ENCODE results near the gene PFKP.

The PFKP gene

DNA sequence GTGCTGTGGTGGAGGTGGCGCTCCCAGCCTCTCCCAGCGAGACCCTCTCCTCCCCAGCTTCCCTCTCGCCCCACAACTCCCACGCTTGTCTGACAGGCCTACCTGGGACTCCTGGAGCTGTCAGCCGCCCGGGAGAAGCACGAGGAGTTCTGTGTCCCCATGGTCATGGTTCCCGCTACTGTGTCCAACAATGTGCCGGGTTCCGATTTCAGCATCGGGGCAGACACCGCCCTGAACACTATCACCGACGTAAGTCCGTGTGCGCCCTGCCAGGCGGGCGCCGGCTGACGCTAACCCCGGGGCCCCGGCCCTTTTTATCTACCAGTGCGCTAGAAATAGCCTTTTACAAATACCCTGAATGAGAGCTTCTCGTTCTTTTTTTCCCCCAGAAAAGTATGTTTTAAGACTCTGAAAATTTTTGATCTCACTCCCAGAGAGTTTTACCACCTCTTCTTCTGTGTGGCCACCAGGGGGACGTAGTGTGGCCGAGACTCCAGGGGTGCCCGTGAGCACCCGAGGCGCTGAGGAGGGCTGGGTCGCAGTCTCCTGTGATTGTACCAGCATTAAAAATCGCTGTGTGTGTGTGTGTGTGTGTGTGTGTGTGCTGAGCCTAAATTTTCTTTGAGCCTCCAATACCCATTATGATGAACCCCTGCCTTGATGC, 52.6 kb downstream of the PFKP start:
- DNase-seq, result no peak
- Histone ChIP-seq H3K36me3 (replicated peaks; ENCODE audit: insufficient read depth, low read length) (no peaks in the 10 kb centered on the region), H2AFZ (ENCODE audit: low read length) (no peak overlapping the region), H4K20me1 (ENCODE audit: insufficient read depth, low read length) (no peaks in the 10 kb centered on the region), H3K9ac (ENCODE audit: low read length) (no peak overlapping the region), H3K4me2 (ENCODE audit: low read depth, low read length) (no peak overlapping the region), H3K27me3 (replicated peaks; ENCODE audit: insufficient read depth, low read length) (no peaks in the 10 kb centered on the region), H3K79me2 (ENCODE audit: low read length) (no peaks in the 10 kb centered on the region), H3K4me3 (ENCODE audit: low read length) (no peak overlapping the region), H3F3A (ENCODE audit: insufficient read depth, low read length) (no peaks in the 10 kb centered on the region), H3K27ac (ENCODE audit: low read length) (no peak overlapping the region), H3K9me3 (replicated peaks; ENCODE audit: insufficient read depth, low read length) (no peaks in the 10 kb centered on the region), H3K4me1 (ENCODE audit: low read length) (no peaks in the 10 kb centered on the region), H3K9me2 (replicated peaks; ENCODE audit: insufficient read depth, low read length) (no peaks in the 10 kb centered on the region)
- TF ChIP-seq EZH2phosphoT487 (IDR thresholded peaks at IDR 0.05; ENCODE audit: low read length) (no peak), EZH2 (optimal IDR thresholded peaks at IDR 0.05; ENCODE audit: low read depth, low read length) (no peak)
- TF ChIP-seq, protein P1, sequence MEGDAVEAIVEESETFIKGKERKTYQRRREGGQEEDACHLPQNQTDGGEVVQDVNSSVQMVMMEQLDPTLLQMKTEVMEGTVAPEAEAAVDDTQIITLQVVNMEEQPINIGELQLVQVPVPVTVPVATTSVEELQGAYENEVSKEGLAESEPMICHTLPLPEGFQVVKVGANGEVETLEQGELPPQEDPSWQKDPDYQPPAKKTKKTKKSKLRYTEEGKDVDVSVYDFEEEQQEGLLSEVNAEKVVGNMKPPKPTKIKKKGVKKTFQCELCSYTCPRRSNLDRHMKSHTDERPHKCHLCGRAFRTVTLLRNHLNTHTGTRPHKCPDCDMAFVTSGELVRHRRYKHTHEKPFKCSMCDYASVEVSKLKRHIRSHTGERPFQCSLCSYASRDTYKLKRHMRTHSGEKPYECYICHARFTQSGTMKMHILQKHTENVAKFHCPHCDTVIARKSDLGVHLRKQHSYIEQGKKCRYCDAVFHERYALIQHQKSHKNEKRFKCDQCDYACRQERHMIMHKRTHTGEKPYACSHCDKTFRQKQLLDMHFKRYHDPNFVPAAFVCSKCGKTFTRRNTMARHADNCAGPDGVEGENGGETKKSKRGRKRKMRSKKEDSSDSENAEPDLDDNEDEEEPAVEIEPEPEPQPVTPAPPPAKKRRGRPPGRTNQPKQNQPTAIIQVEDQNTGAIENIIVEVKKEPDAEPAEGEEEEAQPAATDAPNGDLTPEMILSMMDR (IDR thresholded peaks at IDR 0.05; ENCODE audit: low read length), result no peak

DNA sequence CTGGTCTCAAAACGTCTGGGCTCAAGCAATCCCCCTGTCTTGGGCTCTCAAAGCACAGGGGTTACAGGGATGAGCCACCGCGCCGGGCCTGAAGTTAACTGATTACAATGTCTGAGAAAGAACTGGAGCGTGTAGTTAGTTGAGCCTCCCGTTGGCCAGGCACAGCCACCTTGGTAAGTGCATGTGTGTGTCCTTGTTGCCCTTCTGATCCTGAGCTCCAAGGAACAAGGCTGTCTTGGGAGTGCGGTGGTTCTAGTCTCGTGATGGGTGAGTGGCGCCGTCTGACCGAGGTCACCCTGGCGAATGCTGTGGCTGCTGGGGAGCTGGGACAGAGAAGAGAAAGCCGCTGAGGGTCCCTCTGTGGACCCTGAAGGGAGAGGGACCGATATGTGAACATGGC, 54.7 kb downstream of the PFKP start:
- no peaks in the 10 kb centered on the region for H3K4me1 ChIP-seq (ENCODE audit: low read length)
- no peaks in the 10 kb centered on the region for H3K9me3 ChIP-seq (replicated peaks; ENCODE audit: insufficient read depth, low read length)
- H3K27me3 ChIP-seq (replicated peaks; ENCODE audit: insufficient read depth, low read length), result no peaks in the 10 kb centered on the region
- no peak overlapping the region for H3K4me3 ChIP-seq (ENCODE audit: low read length)
- H3K79me2 ChIP-seq (ENCODE audit: low read length), result no peaks in the 10 kb centered on the region
- no peak overlapping the region for H3K4me2 ChIP-seq (ENCODE audit: low read depth, low read length)
- no peak overlapping the region for H3K9ac ChIP-seq (ENCODE audit: low read length)
- no peak overlapping the region for H2AFZ ChIP-seq (ENCODE audit: low read length)
- no peak for DNase-seq
- H3K36me3 ChIP-seq (replicated peaks; ENCODE audit: insufficient read depth, low read length), result no peaks in the 10 kb centered on the region
- no peak for TF ChIP-seq EZH2 (optimal IDR thresholded peaks at IDR 0.05; ENCODE audit: low read depth, low read length)
- TF ChIP-seq, protein P1 (IDR thresholded peaks at IDR 0.05; ENCODE audit: low read length), result no peak
- no peak for TF ChIP-seq EZH2phosphoT487 (IDR thresholded peaks at IDR 0.05; ENCODE audit: low read length)
- H3K9me2 ChIP-seq (replicated peaks; ENCODE audit: insufficient read depth, low read length), result no peaks in the 10 kb centered on the region
- no peaks in the 10 kb centered on the region for H3F3A ChIP-seq (ENCODE audit: insufficient read depth, low read length)
- no peaks in the 10 kb centered on the region for H4K20me1 ChIP-seq (ENCODE audit: insufficient read depth, low read length)
- no peak overlapping the region for H3K27ac ChIP-seq (ENCODE audit: low read length)

DNA sequence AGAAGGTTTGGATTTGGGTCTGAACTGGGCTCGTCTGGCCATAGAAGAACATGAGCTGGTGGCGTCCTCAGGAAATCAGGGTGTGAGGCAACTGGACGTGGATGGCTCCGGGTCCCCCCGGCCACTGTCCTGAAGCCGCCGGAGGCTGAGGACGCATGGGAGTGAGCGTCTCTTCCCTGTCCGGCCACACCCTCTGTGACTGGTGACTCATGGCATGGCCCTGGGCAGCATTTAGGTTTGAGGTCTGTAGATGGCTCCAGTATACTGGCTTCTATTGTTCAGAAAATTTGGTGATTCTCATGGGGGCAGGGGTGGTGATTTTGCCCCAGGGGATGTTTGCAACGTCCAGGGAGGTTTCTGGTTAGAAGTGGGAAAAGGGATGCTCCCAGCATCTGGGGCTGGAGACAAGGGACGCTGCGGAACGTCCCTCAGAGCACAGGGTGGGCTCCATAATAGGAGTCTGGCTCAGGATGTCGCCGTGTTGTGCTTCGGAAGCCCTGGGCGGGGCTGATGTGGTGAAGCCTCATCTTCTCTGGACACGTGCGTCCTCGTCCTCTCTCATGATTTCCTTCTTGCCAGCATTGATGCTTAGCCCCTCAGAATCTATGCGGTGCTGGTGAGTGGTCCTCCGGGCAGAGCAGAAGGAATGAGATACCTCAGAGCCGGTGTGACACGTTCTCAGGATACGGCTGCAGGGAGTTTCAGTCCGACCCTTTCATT, 55.3 kb downstream of the PFKP start:
- Histone ChIP-seq H4K20me1 (ENCODE audit: insufficient read depth, low read length) (no peaks in the 10 kb centered on the region), H2AFZ (ENCODE audit: low read length) (no peak overlapping the region), H3K4me3 (ENCODE audit: low read length) (no peak overlapping the region), H3F3A (ENCODE audit: insufficient read depth, low read length) (no peaks in the 10 kb centered on the region), H3K36me3 (replicated peaks; ENCODE audit: insufficient read depth, low read length) (no peaks in the 10 kb centered on the region), H3K9ac (ENCODE audit: low read length) (no peak overlapping the region), H3K9me3 (replicated peaks; ENCODE audit: insufficient read depth, low read length) (no peaks in the 10 kb centered on the region), H3K27me3 (replicated peaks; ENCODE audit: insufficient read depth, low read length) (no peaks in the 10 kb centered on the region), H3K4me2 (ENCODE audit: low read depth, low read length) (no peak overlapping the region), H3K9me2 (replicated peaks; ENCODE audit: insufficient read depth, low read length) (no peaks in the 10 kb centered on the region), H3K27ac (ENCODE audit: low read length) (no peak overlapping the region), H3K4me1 (ENCODE audit: low read length) (no peaks in the 10 kb centered on the region), H3K79me2 (ENCODE audit: low read length) (no peaks in the 10 kb centered on the region)
- no peak for TF ChIP-seq EZH2 (optimal IDR thresholded peaks at IDR 0.05; ENCODE audit: low read depth, low read length)
- TF ChIP-seq EZH2phosphoT487 (IDR thresholded peaks at IDR 0.05; ENCODE audit: low read length), result no peak
- TF ChIP-seq, protein P1 (IDR thresholded peaks at IDR 0.05; ENCODE audit: low read length), result no peak
- no peak for DNase-seq

Data from MM.1S (cell line).